HG02884 (cell line): ENCODE data around the gene SHB.

ENCODE experiments used
- ATAC-seq: cut with Tn5 transposase; IDR thresholded peaks from one replicate; pipeline ENCODE4 v1.9.1; 2021; ENCODE audit warnings: mild to moderate bottlenecking, moderate library complexity; ENCODE audit not compliant: unreplicated experiment

SHB gene

DNA sequence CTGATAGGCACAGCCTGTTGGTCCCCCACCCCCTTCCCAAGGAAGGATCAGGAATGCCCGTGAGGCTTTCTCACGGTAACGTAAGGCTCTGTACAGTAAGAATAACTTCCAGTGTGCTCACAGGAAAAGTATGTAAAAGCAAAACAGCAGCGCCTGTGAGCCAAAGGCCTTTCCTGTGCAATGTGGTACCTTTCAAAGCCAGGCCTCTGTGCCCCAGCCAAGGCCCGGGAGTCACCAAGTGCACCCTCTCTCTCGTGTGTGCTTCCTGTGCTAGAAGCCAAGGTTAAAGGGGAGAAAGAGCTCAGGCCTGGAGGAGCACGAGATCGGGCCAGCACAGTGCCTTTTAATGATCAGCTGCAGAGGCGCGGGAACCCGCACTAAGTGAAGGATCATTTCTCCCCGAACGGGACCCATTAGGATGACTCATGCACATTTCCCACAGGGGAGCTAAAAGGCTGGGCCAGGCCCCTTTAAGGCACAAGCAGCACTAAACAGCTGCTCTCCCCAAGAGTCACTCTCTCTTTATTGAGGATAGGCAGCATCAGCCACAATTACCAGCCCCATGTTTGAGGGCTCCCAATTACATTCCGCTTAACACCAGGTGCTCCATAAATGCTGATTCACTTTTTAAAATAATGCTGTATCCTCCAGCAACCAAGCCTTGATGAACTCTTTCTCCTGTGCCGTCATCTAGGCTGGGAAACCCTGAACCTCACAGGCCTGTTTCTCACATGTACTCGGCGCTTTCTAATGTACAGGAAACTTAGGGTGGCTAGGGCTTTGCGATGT is 42.8 kb downstream of the SHB start:
- ATAC-seq, result no peak

DNA sequence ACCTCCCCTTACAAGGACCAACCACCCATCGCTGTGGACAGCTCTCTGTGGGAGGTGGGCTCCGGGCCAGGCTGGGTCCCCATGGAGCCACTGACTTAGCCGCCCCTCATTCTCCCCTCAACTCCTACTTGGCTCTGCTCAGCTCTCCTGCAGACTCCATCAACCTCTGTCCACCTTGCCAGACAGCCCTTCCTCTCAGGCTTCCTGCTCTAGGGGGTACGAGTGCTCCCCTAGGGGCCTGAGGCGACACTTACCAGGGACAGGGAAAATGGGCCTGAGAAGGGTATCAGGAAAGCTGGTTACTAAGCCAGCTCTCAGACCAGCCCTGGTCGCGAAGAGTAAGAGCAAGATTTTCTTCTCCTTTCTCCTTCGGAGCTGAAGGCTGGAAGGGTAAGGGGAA is 43.9 kb downstream of the SHB start:
- ATAC-seq, result no peak

DNA sequence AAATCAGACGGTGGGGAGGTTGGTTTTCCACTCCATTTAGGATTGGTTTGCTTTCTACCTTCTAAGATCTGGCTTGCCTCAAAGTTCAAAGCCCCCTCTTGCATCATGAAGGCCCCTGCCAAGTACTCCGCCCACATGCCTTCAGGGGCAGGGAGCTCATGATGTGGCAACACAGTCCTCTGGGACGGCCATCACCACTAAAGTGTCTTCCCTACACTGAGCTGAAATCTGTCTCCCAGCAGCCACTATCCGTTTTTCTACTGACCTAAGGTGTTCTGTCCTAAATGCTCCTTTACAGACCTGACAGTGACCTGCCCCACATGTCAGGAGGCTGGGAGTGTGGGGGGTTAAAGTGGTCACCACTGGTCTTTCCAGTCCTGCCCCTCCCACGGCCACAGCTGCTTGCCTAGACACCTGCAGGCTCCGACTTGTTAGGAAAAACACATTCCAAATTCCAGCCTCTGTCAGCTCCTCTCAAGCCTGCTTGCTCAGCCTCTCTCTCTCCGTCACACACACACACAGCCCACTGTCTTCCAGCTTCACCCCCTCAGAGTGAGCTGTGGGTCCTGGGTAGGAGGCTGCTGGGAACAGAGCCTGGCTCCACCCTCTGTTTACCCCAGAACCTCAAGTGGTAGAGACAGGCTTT is 44.9 kb downstream of the SHB start:
- ATAC-seq, result no peak

DNA sequence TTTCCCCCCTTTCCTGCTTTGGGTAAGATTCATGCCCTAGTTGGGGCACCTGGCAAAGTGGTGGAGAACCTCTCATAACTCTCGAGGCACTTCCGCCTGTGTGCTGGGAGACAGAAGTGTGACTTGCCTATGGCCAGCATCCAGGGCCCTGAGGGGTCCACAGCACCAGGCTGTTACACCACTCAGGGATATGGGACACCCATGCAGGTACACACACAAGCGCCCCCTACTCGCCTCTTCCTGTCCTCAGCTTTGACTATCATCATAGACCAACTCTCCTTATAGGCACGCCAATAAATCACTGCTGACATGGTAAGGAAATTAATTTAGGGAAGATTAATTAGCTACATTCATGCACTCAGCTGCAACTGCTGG is 45.4 kb downstream of the SHB start:
- no peak for ATAC-seq

DNA sequence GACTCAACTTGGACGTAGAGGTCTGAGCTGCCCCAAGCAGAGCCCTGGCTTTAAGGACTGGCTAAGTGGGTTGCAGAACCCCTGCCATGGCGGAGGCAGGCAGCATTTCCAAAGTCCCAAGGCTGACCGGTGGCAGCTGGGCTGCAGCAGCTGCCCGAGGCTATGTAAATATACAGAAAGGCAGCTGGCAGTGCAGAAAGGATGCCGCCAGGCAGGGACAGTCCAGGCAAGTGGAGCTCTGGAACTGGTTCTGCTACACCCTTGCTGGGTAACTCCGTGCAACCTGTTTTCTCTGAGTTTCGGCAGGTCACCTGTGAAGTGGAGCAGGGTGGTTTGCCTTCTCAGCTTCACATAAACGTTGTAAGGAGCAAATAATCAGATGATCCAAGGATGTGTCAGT is 46.0 kb downstream of the SHB start:
- ATAC-seq, result no peak

DNA sequence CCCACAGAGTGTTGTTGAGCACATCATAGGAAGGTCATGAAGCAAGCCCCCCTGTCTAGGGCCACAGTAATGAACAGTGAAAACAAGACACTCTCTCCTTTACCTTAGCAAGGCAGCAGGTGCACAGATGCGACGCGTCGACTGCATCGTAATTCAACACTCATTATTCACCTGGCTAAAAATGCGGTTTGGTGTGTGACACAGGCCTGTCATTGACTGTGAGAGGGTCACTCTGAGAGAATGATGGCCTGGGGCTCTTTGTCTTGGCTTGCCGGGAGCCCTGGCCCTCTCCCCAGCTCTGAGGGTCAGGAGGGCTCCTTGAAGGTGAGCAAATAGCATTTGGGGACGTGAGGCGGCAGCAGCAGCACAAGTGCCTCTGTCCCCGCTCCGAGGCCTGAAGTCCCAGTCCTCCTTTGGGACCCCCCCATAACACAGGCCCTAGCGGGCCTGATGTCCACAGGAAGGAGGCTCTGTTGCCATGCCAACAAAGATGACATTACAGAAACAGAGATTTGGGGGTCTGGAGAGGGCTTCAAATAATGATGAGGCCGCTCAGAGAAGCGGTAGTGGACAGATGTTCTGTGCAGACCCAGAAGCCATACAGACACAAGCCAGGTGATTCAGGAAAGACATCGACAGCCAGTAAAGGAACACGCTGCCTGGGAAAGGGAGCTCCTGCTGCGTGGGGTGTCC is 46.7 kb downstream of the SHB start:
- no peak for ATAC-seq

DNA sequence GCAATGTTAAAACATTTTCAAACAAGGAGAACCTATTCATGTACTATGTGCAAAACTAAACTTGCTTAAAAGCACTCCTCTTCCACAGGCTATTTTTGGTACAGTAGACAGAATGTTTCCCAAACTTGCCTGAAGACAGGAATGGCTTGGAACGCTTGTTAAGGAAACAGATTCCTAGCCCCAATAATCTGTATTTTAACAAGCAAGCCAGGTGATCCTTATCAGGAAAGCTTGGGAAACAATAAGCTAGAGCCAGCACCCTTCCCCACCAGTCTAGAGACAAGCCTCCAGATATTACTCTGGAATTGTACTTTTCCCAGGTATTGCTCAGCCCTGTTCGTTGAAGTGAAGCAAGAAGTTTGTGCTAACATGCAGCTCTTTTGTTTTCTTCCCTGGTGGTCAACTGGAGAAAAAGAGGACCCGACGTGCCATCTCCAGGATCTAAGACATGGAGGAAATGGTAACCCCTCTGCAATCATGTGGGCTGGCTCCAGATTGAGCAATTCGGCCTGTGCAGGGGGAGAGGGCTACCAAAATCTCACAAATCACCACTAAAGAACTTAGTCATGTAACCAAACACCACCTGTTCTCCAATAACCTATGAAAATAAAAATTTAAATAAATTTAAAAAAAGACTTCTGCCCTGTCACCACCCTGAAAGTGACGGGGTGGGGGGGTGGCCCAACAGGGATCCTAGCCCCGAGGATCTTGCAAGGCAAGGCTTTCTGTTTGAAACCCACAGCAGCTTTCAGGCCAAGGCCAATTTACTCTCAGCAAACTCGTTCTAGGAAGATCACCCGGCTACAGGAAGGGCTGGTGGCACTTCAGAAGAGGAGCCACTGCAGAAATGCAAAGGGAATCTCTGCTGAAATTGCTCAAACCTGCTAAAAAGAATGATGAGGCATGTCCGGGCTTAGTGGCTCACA is 48.6 kb downstream of the SHB start:
- ATAC-seq, result no peak

DNA sequence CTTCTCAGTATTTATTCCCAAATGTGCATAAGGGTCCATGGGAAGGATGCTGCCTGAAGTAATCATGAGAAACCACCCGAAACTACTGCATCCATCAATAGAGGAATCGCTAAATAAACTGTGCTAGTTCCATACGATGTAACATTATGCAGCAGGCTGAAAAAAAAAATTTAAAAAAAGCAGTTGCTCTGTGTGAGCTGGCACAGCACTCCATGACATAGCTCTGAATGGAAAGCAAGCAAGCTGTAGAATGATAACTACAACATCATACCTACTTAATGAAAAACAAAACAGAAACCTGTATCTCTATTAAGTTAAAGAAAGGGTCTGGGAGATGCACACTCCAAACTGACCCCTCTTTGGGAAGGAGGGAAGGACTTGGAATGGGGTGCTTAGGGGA is 49.3 kb downstream of the SHB start:
- no peak for ATAC-seq

DNA sequence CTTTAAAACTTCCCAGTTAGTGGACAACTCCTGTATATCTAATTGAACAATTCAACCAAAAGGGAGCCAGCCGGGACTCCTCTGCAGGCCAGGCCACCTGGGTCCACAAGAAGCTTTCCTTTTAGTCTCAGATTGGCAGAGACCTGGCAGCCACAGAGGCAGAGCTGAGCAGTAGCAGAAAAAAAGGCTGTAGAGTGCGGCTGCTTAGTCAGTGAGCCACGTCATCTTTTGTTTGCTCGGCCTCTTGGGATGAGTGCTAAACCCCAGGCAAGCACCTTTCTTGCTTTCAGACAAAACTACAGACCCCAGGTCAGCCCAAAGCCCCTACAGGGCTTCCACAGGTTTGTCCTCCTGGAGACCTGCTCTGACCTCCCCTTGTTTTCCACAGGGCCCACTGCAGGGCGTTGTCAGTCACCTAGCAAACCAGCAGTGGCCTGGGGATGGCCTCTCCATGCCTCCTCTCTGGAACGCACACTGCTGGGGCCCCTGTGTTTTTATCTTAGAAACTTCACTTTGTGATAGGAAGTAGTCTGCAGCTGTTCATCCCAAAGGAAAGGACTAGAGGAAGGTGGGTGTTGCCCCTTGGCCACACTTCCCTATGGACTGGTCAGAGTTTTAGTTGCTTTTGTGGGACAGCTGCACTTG is 49.9 kb downstream of the SHB start:
- no peak for ATAC-seq

DNA sequence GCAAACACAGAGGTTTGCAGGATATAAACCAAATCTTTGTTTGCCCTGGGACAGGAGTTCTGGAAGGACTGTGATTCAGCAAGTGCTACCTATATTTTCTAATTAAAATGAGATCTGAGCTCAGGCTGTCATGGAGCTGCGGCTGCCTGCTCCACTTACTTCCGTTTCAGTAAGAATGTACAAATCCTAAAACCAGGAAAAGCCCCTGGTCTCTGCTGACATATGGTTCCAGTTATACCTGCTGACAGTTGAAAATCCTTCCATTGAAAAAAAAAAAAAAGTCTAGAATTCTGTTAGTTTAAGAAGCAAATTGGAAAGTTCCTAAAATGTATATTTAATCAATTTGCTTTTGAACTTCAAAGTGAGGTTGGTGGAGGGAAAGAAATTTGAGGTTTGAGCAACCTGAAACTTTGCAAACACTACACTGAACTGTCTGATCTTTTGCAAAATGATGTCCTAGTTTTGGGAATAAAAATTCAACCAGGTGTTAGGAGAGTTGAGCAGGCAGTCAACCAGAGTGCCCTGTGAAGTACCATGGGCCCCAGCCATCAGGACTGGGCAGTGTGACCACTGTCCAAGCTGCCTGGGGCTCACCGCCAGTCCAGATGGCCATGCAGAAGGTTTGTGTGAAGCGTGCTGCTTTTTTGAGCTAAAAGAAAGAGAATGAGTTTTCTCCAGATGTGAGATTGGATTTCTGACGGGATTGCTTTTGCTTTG is 50.6 kb downstream of the SHB start:
- ATAC-seq, result no peak

DNA sequence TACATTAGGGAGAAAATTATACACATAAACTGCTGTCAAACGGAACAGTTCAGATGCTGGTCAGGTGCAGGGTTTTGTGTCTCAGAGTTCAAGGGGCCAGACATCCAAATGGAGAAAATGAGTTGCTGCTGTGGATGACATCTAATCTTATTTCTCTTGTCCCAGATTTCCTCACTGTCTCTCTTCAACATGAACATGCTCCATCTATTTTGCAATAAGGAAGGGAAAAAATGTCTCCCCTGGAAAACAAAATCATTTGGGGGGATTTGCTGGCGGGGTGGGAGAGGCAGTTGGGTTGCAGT is 51.2 kb downstream of the SHB start:
- ATAC-seq, result no peak

DNA sequence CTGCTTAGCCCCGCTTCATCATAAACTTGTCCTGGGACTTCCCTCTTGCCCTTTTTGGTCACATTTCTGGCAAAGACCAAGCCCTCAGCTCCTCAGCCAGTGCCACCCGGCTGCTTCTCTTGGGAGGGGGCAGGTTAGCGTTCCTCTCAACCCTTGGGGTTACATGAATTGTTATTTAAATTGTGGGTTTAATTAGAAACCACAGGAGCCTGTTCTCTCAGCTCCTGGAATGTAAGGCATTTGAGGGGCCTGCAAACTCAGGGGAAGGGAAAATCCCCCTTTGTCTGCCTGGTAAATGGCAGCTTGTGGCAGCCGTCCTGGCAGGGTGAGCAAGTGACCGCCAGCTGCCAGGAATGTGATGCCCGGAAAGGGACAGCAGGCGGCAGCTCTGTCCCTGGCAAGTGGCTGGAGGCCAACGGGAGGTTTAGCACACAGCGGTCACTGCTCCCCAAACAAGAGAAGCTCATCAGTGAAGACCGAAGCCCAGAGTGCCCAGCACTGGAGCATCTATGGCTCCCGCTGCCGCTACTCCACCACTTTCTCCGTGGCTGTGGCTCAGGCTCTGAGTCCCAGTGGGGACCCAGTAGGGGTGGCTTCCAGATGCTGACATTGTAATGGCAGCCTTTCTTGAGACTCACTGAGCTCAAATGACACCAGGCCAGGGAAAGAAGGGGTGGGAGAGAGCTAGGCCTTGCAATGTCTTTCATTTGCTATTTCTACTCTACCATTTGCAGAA is 51.7 kb downstream of the SHB start:
- ATAC-seq, result no peak

DNA sequence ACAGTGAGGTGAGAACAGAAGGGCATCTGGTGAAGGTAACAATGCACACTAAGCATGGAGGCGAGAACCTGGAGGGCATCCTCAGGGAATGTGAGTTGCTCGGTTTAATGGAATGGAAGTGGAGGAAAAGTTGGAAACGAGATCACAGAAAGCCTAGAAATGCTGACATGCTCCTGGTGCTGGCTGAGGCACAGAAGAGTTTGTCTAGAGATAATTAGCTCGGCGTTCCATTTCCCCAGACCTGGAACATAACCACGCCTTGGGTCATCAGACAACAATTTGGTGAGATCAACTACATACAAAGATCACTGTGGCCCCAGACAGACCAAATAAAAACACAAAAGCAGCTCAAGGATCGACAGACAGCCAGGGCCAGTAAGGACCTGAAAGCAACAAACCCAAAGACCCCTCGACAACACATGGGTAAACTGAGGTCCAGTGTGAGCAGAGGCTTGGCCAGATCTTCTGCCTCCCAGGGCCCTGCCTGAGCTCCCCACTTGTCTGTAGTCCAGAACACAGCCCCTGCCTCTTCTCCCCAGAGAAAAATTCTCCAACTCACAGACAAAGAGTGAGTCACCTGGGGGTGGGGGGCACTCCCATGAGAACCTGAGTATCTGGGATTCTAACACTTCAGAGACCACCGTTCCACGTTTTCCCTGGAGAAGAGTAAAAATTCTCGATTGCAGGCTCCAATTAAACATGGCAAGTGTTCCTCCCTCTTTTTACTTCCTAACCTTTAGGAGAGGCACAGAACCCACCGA is 52.5 kb downstream of the SHB start:
- ATAC-seq, result no peak

DNA sequence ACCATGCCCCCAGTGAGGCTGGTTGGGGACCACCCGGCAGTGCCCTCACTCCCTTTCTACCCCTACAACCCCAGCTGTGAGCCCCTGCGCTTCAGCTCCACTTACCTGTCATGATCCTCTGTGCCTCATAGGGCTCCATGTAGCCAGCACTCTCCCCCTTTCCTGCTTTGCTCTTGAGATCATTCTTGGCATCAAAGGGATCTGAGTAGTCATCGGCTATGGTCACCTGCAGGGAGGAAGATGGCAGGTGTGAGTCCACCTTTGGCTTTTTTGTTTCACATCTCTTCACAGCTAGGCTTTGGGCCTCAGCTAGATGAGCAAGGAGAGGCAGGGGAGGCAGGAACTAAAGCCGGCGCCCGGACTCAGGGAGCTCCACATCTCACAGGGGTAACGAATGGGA is 53.1 kb downstream of the SHB start:
- no peak for ATAC-seq

DNA sequence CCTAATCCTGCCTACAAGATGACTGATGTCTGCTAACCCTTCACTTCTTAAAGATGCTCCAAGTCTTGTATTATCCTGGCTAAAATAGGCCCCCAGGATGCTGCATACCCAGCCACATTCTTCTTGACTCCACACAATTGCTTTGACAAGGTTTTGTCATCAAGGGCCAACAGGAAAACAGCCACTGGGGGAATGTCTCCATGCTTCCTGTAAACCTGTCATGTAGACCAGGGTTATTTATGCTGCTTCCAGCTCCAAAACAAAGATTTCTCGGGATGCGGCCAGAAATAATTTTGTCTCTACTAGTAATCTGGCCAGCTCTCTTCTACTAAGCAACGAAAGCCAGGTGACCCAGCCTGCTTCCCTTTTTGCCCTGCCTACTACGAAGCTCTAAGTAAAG is 53.8 kb downstream of the SHB start:
- ATAC-seq, result no peak

DNA sequence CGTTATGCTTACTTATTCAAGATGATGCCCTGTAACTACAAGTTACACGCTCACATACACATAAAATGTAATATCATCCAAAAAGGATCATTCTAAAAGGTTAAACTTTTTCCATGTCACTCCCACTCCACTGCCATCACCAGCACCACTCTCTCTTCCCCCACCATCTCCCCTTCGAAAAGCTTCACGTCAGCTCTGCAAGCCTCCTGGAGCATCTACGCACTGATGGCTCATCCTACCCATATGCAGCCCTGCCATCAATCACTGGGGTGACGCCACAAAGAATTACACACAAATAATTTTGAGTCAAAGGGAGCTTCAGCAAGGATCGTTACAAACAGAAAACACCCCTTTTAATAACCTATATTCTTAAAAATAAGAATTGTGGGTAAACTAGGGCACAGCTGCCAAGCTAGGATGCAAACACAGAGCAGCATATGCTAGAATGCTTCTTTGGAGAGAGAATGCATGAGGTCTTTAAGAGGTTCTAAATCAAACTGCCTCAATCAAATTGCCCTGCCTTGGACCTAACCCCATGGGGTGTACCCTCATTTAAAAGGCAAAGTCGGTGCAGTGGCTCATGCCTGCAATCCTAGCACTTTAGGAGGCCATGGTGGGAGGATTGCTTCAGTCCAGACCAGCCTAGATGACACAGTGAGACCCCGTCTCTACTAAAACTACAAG is 56.1 kb downstream of the SHB start:
- ATAC-seq, result no peak

DNA sequence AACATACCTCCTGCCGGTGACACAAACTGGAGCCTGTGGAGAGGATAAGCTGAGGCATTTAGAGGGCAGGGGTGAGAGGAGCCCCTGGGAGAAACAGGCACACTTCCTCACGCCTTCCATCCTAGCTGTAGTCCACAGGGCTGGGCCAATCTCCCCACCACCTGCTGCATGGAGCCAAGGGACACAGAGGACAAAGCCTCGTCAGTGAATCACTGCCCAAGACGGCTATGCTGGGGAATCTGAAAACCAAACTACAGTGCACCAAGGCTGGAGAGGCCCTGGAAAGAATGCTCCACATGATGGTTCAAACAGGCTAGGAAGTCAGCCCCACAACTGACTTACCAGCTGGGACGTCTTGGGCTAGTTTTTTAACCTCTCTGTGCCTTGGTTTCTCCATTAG is 57.0 kb downstream of the SHB start:
- ATAC-seq, result no peak
